ENCODE data around the gene P2RX5. TPM values are rescaled to one million over a fixed set of nuclear protein-coding genes. Genes with fewer than 3 reads are reported as not detected.
"Not testable (repeated sequence)": the region's sequence is repeated elsewhere in the genome, so short reads cannot be mapped to it uniquely, and the experiment has no call there.

Gene P2RX5
- total RNA-seq, 2 donors from 2014 or later: 46.5 to 60.1 TPM

GRCh38 chr17:3702041-3702539, 6.1 kb upstream of the P2RX5 start:
- H3K9me3 Mint-ChIP-seq; ATAC-seq (replicated peaks in 1 of 2); H3K27ac Mint-ChIP-seq; H3K4me1 Mint-ChIP-seq (ENCODE audit: low read depth); H3K4me3 Mint-ChIP-seq; H3K27me3 Mint-ChIP-seq (ENCODE audit: low read depth); DNase-seq: not testable (repeated sequence)
- H3K36me3 Mint-ChIP-seq (ENCODE audit: insufficient read depth in 2 of 2): peaks cover 5 to 15% of the 10 kb centered on the region in 2 donors

GRCh38 chr17:3699951-3700350, 4.0 kb upstream of the P2RX5 start:
- peaks cover 2% of the 10 kb centered on the region in 2 donors for H3K9me3 Mint-ChIP-seq
- no peak overlapping the region for H3K4me3 Mint-ChIP-seq
- peaks cover 9% of the 10 kb centered on the region for H3K4me1 Mint-ChIP-seq (ENCODE audit: low read depth)
- ATAC-seq (replicated peaks in 1 of 2) (no peak), DNase-seq (no peak)
- H3K36me3 Mint-ChIP-seq (ENCODE audit: insufficient read depth in 2 of 2): peaks cover 5 to 15% of the 10 kb centered on the region in 2 donors
- no peaks in the 10 kb centered on the region for H3K27me3 Mint-ChIP-seq (ENCODE audit: low read depth)
- H3K27ac Mint-ChIP-seq: no peak overlapping the region

GRCh38 chr17:3698139-3698538, 2.2 kb upstream of the P2RX5 start:
- no peak for ATAC-seq (replicated peaks in 1 of 2)

GRCh38 chr17:3697103-3697476, 1.1 kb upstream of the P2RX5 start:
- Mint-ChIP-seq H3K4me3 (no peak overlapping the region), H3K27ac (no peak overlapping the region), H3K4me1 (ENCODE audit: low read depth) (peaks cover 30% of the 10 kb centered on the region), H3K9me3 (peaks cover 0 to 2% of the 10 kb centered on the region in 2 donors), H3K36me3 (ENCODE audit: insufficient read depth in 2 of 2) (peaks cover 0 to 10% of the 10 kb centered on the region in 2 donors), H3K27me3 (ENCODE audit: low read depth) (no peaks in the 10 kb centered on the region)
- DNase-seq (no peak), ATAC-seq (replicated peaks in 1 of 2) (no peak)

More at GRCh38 chr17:3698139-3698538, 2.2 kb upstream of the P2RX5 start:
- DNase-seq: no peak
- H3K27me3 Mint-ChIP-seq (ENCODE audit: low read depth): no peaks in the 10 kb centered on the region
- peaks cover 2% of the 10 kb centered on the region in 2 donors for H3K9me3 Mint-ChIP-seq
- peaks cover 26% of the 10 kb centered on the region for H3K4me1 Mint-ChIP-seq (ENCODE audit: low read depth)
- no peak overlapping the region for H3K27ac Mint-ChIP-seq
- peaks cover 5 to 15% of the 10 kb centered on the region in 2 donors for H3K36me3 Mint-ChIP-seq (ENCODE audit: insufficient read depth in 2 of 2)
- no peak overlapping the region for H3K4me3 Mint-ChIP-seq

- peaks cover 0 to 8% of the 10 kb centered on the region in 2 donors for H3K36me3 Mint-ChIP-seq (ENCODE audit: insufficient read depth in 2 of 2)
- ATAC-seq (replicated peaks in 1 of 2) (peak; percentile 20 to 28), DNase-seq (no peak)
- peaks cover 44% of the 10 kb centered on the region for H3K4me1 Mint-ChIP-seq (ENCODE audit: low read depth)
- H3K27ac Mint-ChIP-seq: no peak overlapping the region
- H3K4me3 Mint-ChIP-seq: peak overlapping the region; percentile 79 to 89
- H3K9me3 Mint-ChIP-seq: peaks cover 0 to 2% of the 10 kb centered on the region in 2 donors
- H3K27me3 Mint-ChIP-seq (ENCODE audit: low read depth): no peaks in the 10 kb centered on the region
Observed at GRCh38 chr17:3695129-3695722, 729 bp downstream of the P2RX5 start.

GRCh38 chr17:3693829-3694231, 2.1 kb downstream of the P2RX5 start:
- Mint-ChIP-seq H3K4me3 (peak overlapping the region; percentile 79 to 89), H3K36me3 (ENCODE audit: insufficient read depth in 2 of 2) (peaks cover 0 to 11% of the 10 kb centered on the region in 2 donors), H3K27ac (peak overlapping the region; percentile 44), H3K4me1 (ENCODE audit: low read depth) (peaks cover 44% of the 10 kb centered on the region), H3K27me3 (ENCODE audit: low read depth) (no peaks in the 10 kb centered on the region), H3K9me3 (peaks cover 0 to 2% of the 10 kb centered on the region in 2 donors)
- peak; percentile 71 to 72 for DNase-seq
- peak; percentile 64 to 75 for ATAC-seq (replicated peaks in 1 of 2)

- Mint-ChIP-seq H3K27me3 (ENCODE audit: low read depth) (no peaks in the 10 kb centered on the region), H3K9me3 (peaks cover 0 to 2% of the 10 kb centered on the region in 2 donors), H3K36me3 (ENCODE audit: insufficient read depth in 2 of 2) (peaks cover 0 to 11% of the 10 kb centered on the region in 2 donors), H3K27ac (peak overlapping the region; percentile 54), H3K4me3 (peak overlapping the region; percentile 39 to 51), H3K4me1 (ENCODE audit: low read depth) (peaks cover 44% of the 10 kb centered on the region)
- ATAC-seq (replicated peaks in 1 of 2) (no peak), DNase-seq (no peak)
Observed at GRCh38 chr17:3693141-3693540, 2.8 kb downstream of the P2RX5 start.

GRCh38 chr17:3692346-3692745, 3.6 kb downstream of the P2RX5 start:
- H3K27me3 Mint-ChIP-seq (ENCODE audit: low read depth): no peaks in the 10 kb centered on the region
- ATAC-seq (replicated peaks in 1 of 2): no peak

GRCh38 chr17:3691617-3692067, 4.3 kb downstream of the P2RX5 start:
- H3K27ac Mint-ChIP-seq: no peak overlapping the region
- no peak overlapping the region for H3K4me3 Mint-ChIP-seq
- peaks cover 0 to 5% of the 10 kb centered on the region in 2 donors for H3K36me3 Mint-ChIP-seq (ENCODE audit: insufficient read depth in 2 of 2)
- no peaks in the 10 kb centered on the region for H3K9me3 Mint-ChIP-seq
- H3K4me1 Mint-ChIP-seq (ENCODE audit: low read depth): peaks cover 42% of the 10 kb centered on the region
- no peaks in the 10 kb centered on the region for H3K27me3 Mint-ChIP-seq (ENCODE audit: low read depth)
- no peak for DNase-seq
- ATAC-seq (replicated peaks in 1 of 2): no peak

More at GRCh38 chr17:3692346-3692745, 3.6 kb downstream of the P2RX5 start:
- no peak for DNase-seq
- Mint-ChIP-seq H3K36me3 (ENCODE audit: insufficient read depth in 2 of 2) (peaks cover 0 to 5% of the 10 kb centered on the region in 2 donors), H3K4me3 (peak overlapping the region in 1 of 2 donors; percentile 39), H3K27ac (no peak overlapping the region), H3K9me3 (no peaks in the 10 kb centered on the region), H3K4me1 (ENCODE audit: low read depth) (peaks cover 44% of the 10 kb centered on the region)

GRCh38 chr17:3690094-3690715, 5.8 kb downstream of the P2RX5 start:
- no peaks in the 10 kb centered on the region for H3K27me3 Mint-ChIP-seq (ENCODE audit: low read depth)
- H3K36me3 Mint-ChIP-seq (ENCODE audit: insufficient read depth in 2 of 2): peaks cover 0 to 5% of the 10 kb centered on the region in 2 donors
- ATAC-seq (replicated peaks in 1 of 2) (no peak), DNase-seq (no peak)
- no peak overlapping the region for H3K4me3 Mint-ChIP-seq
- H3K9me3 Mint-ChIP-seq: no peaks in the 10 kb centered on the region
- H3K4me1 Mint-ChIP-seq (ENCODE audit: low read depth): peaks cover 39% of the 10 kb centered on the region
- no peak overlapping the region for H3K27ac Mint-ChIP-seq

GRCh38 chr17:3689262-3690093, 6.5 kb downstream of the P2RX5 start:
- Mint-ChIP-seq H3K9me3 (no peaks in the 10 kb centered on the region), H3K4me1 (ENCODE audit: low read depth) (peaks cover 35% of the 10 kb centered on the region), H3K4me3 (no peak overlapping the region), H3K36me3 (ENCODE audit: insufficient read depth in 2 of 2) (peaks cover 0 to 5% of the 10 kb centered on the region in 2 donors), H3K27me3 (ENCODE audit: low read depth) (no peaks in the 10 kb centered on the region), H3K27ac (no peak overlapping the region)
- DNase-seq: no peak
- ATAC-seq (replicated peaks in 1 of 2): no peak

- Mint-ChIP-seq H3K27ac (no peak overlapping the region), H3K27me3 (ENCODE audit: low read depth) (no peaks in the 10 kb centered on the region), H3K36me3 (ENCODE audit: insufficient read depth in 2 of 2) (peaks cover 0 to 5% of the 10 kb centered on the region in 2 donors), H3K9me3 (no peaks in the 10 kb centered on the region), H3K4me3 (no peak overlapping the region), H3K4me1 (ENCODE audit: low read depth) (peaks cover 29% of the 10 kb centered on the region)
- ATAC-seq (replicated peaks in 1 of 2): no peak
- no peak for DNase-seq
Observed at GRCh38 chr17:3688852-3689261, 7.1 kb downstream of the P2RX5 start.
